HepG2 (cell line): ENCODE data around the gene STK32C. TPM values are rescaled to one million over a fixed set of nuclear protein-coding genes. Genes with fewer than 3 reads are reported as not detected.
A peak's percentile ranks its signal among the peaks of the same experiment; 100 is the strongest.

Source experiments
- CBX1 ChIP-seq: IDR thresholded peaks from one replicate; pipeline ENCODE4 v1.6.1; 2016; ENCODE audit warnings: antibody characterized with exemption, low read depth
- ESRRA ChIP-seq: sonication (generic); formaldehyde crosslinking; IDR thresholded peaks from 2 replicates; pipeline ENCODE4 v1.5.1; 2020; ENCODE audit warnings: mild to moderate bottlenecking, low read depth, missing genetic modification reagents
- FOSL1 ChIP-seq: sonication (generic); formaldehyde crosslinking; IDR thresholded peaks from 2 replicates; pipeline ENCODE4 v1.9.0; 2021; ENCODE audit warnings: missing genetic modification reagents, borderline replicate concordance
- FOSL2 ChIP-seq: sonication (generic); formaldehyde crosslinking; IDR thresholded peaks from 2 replicates; pipeline ENCODE4 v1.4.0; 2020; ENCODE audit warnings: missing genetic modification reagents
- FOXA1 ChIP-seq, 2 experiments: fragments of 450-650 bp in 1 of 2; sonication (generic) in 1 of 2; formaldehyde crosslinking in 1 of 2; IDR thresholded peaks; 2 replicates each; pipeline versions ENCODE4 v1.4.0 to v1.6.1; 2016 to 2020; ENCODE audit warnings: missing genetic modification reagents in 1 of 2
- GATAD2A ChIP-seq: IDR thresholded peaks from 2 replicates; pipeline ENCODE4 v1.6.1; 2016
- LCORL ChIP-seq, 2 experiments: fragments of 450-650 bp in 1 of 2; sonication (generic) in 1 of 2; formaldehyde crosslinking in 1 of 2; IDR thresholded peaks; 2 replicates each; pipeline versions ENCODE4 v1.5.0 to v1.6.1; 2017 to 2020; ENCODE audit warnings: antibody characterized with exemption in 1 of 2, missing genetic modification reagents in 1 of 2
- NCOA1 ChIP-seq: sonication (generic); formaldehyde crosslinking; IDR thresholded peaks from 2 replicates; pipeline ENCODE4 v1.9.0; 2021; ENCODE audit warnings: missing genetic modification reagents
- PATZ1 ChIP-seq: sonication (generic); formaldehyde crosslinking; IDR thresholded peaks from 2 replicates; pipeline ENCODE4 v1.4.0; 2020; ENCODE audit warnings: missing genetic modification reagents
- RFXANK ChIP-seq: IDR thresholded peaks from 2 replicates; pipeline ENCODE4 v1.6.1; 2016
- RXRB ChIP-seq: IDR thresholded peaks from 2 replicates; pipeline ENCODE4 v1.6.1; 2016; ENCODE audit warnings: borderline replicate concordance, missing genetic modification reagents, missing compliant biosample characterization
- SIN3A ChIP-seq: IDR thresholded peaks from 2 replicates; pipeline ENCODE4 v1.6.1; 2011; ENCODE audit warnings: low read depth, mild to moderate bottlenecking, control low read depth, low read length, borderline replicate concordance
- SMAD1 ChIP-seq: sonication (generic); formaldehyde crosslinking; IDR thresholded peaks from 2 replicates; pipeline ENCODE4 v1.4.0; 2020; ENCODE audit warnings: missing genetic modification reagents, low read depth, mild to moderate bottlenecking, borderline replicate concordance
- TBL1XR1 ChIP-seq: fragments of 150-350 bp; IDR thresholded peaks from 2 replicates; pipeline ENCODE4 v1.6.1; 2014; ENCODE audit warnings: borderline replicate concordance, low read length; ENCODE audit not compliant: partially characterized antibody
- XBP1 ChIP-seq: sonication (generic); formaldehyde crosslinking; IDR thresholded peaks from 2 replicates; pipeline ENCODE4 v1.5.0; 2020; ENCODE audit warnings: missing genetic modification reagents
- ZBTB25 ChIP-seq: IDR thresholded peaks from 2 replicates; pipeline ENCODE4 v1.6.1; 2018; ENCODE audit warnings: missing genetic modification reagents
- ZBTB37 ChIP-seq: sonication (generic); formaldehyde crosslinking; IDR thresholded peaks from 2 replicates; pipeline ENCODE4 v1.4.0; 2020; ENCODE audit warnings: mild to moderate bottlenecking, missing genetic modification reagents
- ZNF101 ChIP-seq: sonication (generic); formaldehyde crosslinking; IDR thresholded peaks from 2 replicates; pipeline ENCODE4 v1.4.0; 2020; ENCODE audit warnings: mild to moderate bottlenecking, low read depth, missing genetic modification reagents, borderline replicate concordance
- ZNF441 ChIP-seq: sonication (generic); formaldehyde crosslinking; IDR thresholded peaks from 2 replicates; pipeline ENCODE4 v1.7.0; 2021; ENCODE audit warnings: missing genetic modification reagents, borderline replicate concordance
- ZNF678 ChIP-seq: sonication (generic); formaldehyde crosslinking; IDR thresholded peaks from 2 replicates; pipeline ENCODE4 v1.4.0; 2020; ENCODE audit warnings: mild to moderate bottlenecking, missing genetic modification reagents
- ZNF746 ChIP-seq: sonication (generic); formaldehyde crosslinking; IDR thresholded peaks from 2 replicates; pipeline ENCODE4 v1.8.0; 2022; ENCODE audit warnings: mild to moderate bottlenecking, missing genetic modification reagents
- ZNF777 ChIP-seq: sonication (generic); formaldehyde crosslinking; IDR thresholded peaks from 2 replicates; pipeline ENCODE4 v1.4.0; 2020; ENCODE audit warnings: missing genetic modification reagents
- polyA plus RNA-seq, 8 experiments: library from polyadenylated mRNA; depleted of rRNA in 3 of 8; stranded (reverse) in 7 of 8; unstranded in 1 of 8; fragments of >200 nt; fragmentation: Illumina TruSeq in 4 of 8; extraction: Trizol in 4 of 8; gene quantifications; 2 replicates each; pipeline versions ENCODE4 v1.2.1 to v1.2.3, GENCODE V29; 2011 to 2016; ENCODE audit warnings: low read depth in 4 of 8, missing spikeins in 1 of 8, mixed read lengths in 1 of 8; ENCODE audit not compliant: insufficient read depth in 1 of 8
- total RNA-seq, 5 experiments: library from RNA; depleted of rRNA; stranded (reverse); fragments of >200 nt; fragmentation: Illumina TruSeq; extraction: Trizol; gene quantifications; 2 replicates each; pipeline ENCODE4 v1.2.3, GENCODE V29; 2016; ENCODE audit warnings: low read depth in 1 of 5
- TF ChIP-seq, protein P1 (sequence below): sonication (generic); formaldehyde crosslinking; IDR thresholded peaks from 2 replicates; pipeline ENCODE4 v1.4.0; 2020; ENCODE audit warnings: mild to moderate bottlenecking, missing genetic modification reagents

STK32C gene
- total and polyA plus RNA-seq, 2 of the 13 experiments (the other 11 are each of a cell fraction or from before 2014, with no cell fraction given), result 10.9 to 19.4 TPM

GRCh38 chr10:132319853-132320653 lies 12.3 kb upstream of the STK32C start (continued):
- 0 out of 2 replicates have a peak, but pooled peaks have one; percentile 38 for TF ChIP-seq ZBTB37 (CRISPR knock-in tag)
- no peak for TF ChIP-seq CBX1
- TF ChIP-seq ESRRA, result no peak
- TF ChIP-seq SIN3A, result no peak
- TF ChIP-seq ZNF746 (CRISPR knock-in tag), result no peak
- TF ChIP-seq LCORL (IDR thresholded peaks at IDR 0.05), result no peak
- TF ChIP-seq LCORL (CRISPR knock-in tag; IDR thresholded peaks at IDR 0.05), result 0 out of 2 replicates have a peak, but pooled peaks have one; percentile 23
- TF ChIP-seq GATAD2A (CRISPR knock-in tag), result 0 out of 2 replicates have a peak, but pooled peaks have one; percentile 20
- no peak for TF ChIP-seq ZNF678 (CRISPR knock-in tag)
- TF ChIP-seq TBL1XR1, result no peak
- peak; percentile 59 for TF ChIP-seq PATZ1 (CRISPR knock-in tag)
- no peak for TF ChIP-seq ZNF777
- no peak for TF ChIP-seq ZNF441 (CRISPR knock-in tag)
- TF ChIP-seq NCOA1 (CRISPR knock-in tag), result no peak
- no peak for TF ChIP-seq ZNF101 (CRISPR knock-in tag)
- TF ChIP-seq ZBTB25 (CRISPR knock-in tag), result no peak
- no peak for TF ChIP-seq XBP1 (CRISPR knock-in tag)
- TF ChIP-seq, protein P1, sequence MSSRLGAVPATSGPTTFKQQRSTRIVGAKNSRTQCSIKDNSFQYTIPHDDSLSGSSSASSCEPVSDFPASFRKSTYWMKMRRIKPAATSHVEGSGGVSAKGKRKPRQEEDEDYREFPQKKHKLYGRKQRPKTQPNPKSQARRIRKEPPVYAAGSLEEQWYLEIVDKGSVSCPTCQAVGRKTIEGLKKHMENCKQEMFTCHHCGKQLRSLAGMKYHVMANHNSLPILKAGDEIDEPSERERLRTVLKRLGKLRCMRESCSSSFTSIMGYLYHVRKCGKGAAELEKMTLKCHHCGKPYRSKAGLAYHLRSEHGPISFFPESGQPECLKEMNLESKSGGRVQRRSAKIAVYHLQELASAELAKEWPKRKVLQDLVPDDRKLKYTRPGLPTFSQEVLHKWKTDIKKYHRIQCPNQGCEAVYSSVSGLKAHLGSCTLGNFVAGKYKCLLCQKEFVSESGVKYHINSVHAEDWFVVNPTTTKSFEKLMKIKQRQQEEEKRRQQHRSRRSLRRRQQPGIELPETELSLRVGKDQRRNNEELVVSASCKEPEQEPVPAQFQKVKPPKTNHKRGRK (CRISPR knock-in tag), result no peak
- TF ChIP-seq SMAD1 (CRISPR knock-in tag), result no peak
- TF ChIP-seq RFXANK (CRISPR knock-in tag), result no peak
- no peak for TF ChIP-seq FOXA1 (IDR thresholded peaks at IDR 0.05)
- TF ChIP-seq FOXA1 (CRISPR knock-in tag; IDR thresholded peaks at IDR 0.05), result peak; percentile 36; the same call in 1 of the 2 replicates
- 0 out of 2 replicates have a peak, but pooled peaks have one; percentile 10 for TF ChIP-seq RXRB (CRISPR knock-in tag)
- peak; percentile 95 for TF ChIP-seq FOSL2 (CRISPR knock-in tag)
- peak; percentile 53; the same call in 1 of the 2 replicates for TF ChIP-seq FOSL1 (CRISPR knock-in tag)
